Activated naive CD4-positive, alpha-beta T cell treated with anti-CD3 and anti-CD28 coated beads, Interleukin-2, amount 10 ng/mL, durations not matched to agents 7 days and 5 days (primary cell): ENCODE data around the gene UTP18.
A peak's percentile ranks its signal among the peaks of the same experiment; 100 is the strongest.
"Not testable (repeated sequence)": the region's sequence is repeated elsewhere in the genome, so short reads cannot be mapped to it uniquely, and the experiment has no call there.

ENCODE experiments used
- CTCF ChIA-PET: fragments of 350-600 bp; sonication (Branson Sonifier 250); formaldehyde crosslinking; loops from one replicate; lab custom pipeline; 2021; ENCODE audit warnings: antibody characterized with exemption; lab: Charles Lee
- DNase-seq: peaks from one replicate; pipeline ENCODE4 v3.0.0-alpha.2; 2020
- H3K27ac Mint-ChIP-seq: one replicate; pipeline ENCODE4 v1.8.0; 2021; ENCODE audit warnings: mild to moderate bottlenecking, moderate library complexity, mixed read lengths
- H3K27me3 Mint-ChIP-seq: one replicate; pipeline ENCODE4 v1.8.0; 2021; ENCODE audit warnings: mild to moderate bottlenecking, mixed read lengths
- H3K36me3 Mint-ChIP-seq: one replicate; pipeline ENCODE4 v1.8.0; 2021; ENCODE audit warnings: mixed read lengths
- H3K4me1 Mint-ChIP-seq: one replicate; pipeline ENCODE4 v1.8.0; 2021; ENCODE audit warnings: mixed read lengths
- H3K4me3 Mint-ChIP-seq: one replicate; pipeline ENCODE4 v1.8.0; 2021; ENCODE audit warnings: mild to moderate bottlenecking, moderate library complexity, mixed read lengths
- H3K9me3 Mint-ChIP-seq: one replicate; pipeline ENCODE4 v1.8.0; 2021; ENCODE audit warnings: mixed read lengths

The UTP18 gene

DNA sequence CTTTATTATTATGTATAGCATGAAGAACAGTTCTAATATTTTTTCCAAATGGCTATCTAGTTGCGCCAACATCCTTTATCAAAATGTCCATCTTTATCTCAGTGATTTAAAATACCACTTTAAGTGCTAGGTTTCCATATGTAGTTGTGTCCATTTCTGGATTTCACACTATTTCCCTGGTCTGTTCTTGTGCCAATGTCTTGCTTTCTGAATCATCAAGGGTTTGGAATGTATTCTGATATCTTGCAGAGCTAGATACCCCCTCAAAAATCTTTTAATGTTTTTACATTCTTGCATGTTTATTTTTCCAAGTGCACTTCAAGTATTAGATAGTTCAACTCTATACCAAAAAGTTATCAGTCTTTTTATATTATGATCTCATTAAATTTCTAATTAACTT, 14.8 kb upstream of the UTP18 start:
- CTCF ChIA-PET, result no interaction called here
- Mint-ChIP-seq H3K4me1 (no peaks in the 10 kb centered on the region), H3K27ac (no peak overlapping the region), H3K9me3 (no peaks in the 10 kb centered on the region), H3K36me3 (peaks cover 7% of the 10 kb centered on the region), H3K4me3 (no peak overlapping the region), H3K27me3 (no peaks in the 10 kb centered on the region)
- DNase-seq, result no peak

DNA sequence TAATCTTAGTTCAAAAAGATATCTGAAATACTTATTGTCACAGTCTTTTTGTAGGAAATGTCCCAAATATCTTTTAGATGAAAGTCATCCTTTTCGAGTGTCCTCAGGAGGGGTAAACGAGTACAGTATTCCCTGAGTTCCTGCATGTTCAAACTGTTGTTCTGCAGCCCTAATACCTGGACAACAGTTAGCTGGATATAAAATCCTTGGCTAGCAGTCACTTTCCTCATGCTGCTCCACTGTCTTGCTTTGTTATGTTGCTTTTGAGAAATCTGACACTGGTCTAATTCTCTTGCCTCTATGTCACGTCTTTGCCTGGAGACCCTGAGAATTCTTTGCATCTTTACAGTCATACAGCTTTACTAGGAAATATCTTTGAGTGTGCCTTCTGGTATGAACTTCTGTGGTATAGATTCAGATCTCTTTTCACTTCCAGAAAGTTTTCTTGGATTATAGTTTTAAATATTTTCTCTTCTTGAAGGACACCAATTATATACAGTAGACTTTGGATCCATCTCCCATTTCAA, 10.0 kb upstream of the UTP18 start:
- peaks cover 27% of the 10 kb centered on the region for H3K36me3 Mint-ChIP-seq
- CTCF ChIA-PET, result no interaction called here
- no peaks in the 10 kb centered on the region for H3K27me3 Mint-ChIP-seq
- no peaks in the 10 kb centered on the region for H3K9me3 Mint-ChIP-seq
- peaks cover 23% of the 10 kb centered on the region for H3K4me1 Mint-ChIP-seq
- DNase-seq, result no peak
- H3K4me3 Mint-ChIP-seq, result no peak overlapping the region
- no peak overlapping the region for H3K27ac Mint-ChIP-seq

- Mint-ChIP-seq H3K36me3 (peaks cover 29% of the 10 kb centered on the region), H3K9me3 (no peaks in the 10 kb centered on the region), H3K4me1 (peaks cover 25% of the 10 kb centered on the region), H3K4me3 (no peak overlapping the region), H3K27me3 (no peaks in the 10 kb centered on the region), H3K27ac (no peak overlapping the region)
- CTCF ChIA-PET, result interaction anchor here (0.7 kb wide), 1 partner anchor 1247 kb away, joined by 3 read pairs; no protein-coding TSS in a partner anchor
- no peak for DNase-seq
Observed at GRCh38 chr17:51251010-51251409, 9.3 kb upstream of the UTP18 start.

- Mint-ChIP-seq H3K36me3 (peaks cover 42% of the 10 kb centered on the region), H3K27ac (no peak overlapping the region), H3K4me3 (no peak overlapping the region), H3K9me3 (no peaks in the 10 kb centered on the region), H3K4me1 (peaks cover 57% of the 10 kb centered on the region), H3K27me3 (no peaks in the 10 kb centered on the region)
- DNase-seq, result no peak
- CTCF ChIA-PET, result no interaction called here
Observed at GRCh38 chr17:51255673-51256072, 4.7 kb upstream of the UTP18 start.

DNA sequence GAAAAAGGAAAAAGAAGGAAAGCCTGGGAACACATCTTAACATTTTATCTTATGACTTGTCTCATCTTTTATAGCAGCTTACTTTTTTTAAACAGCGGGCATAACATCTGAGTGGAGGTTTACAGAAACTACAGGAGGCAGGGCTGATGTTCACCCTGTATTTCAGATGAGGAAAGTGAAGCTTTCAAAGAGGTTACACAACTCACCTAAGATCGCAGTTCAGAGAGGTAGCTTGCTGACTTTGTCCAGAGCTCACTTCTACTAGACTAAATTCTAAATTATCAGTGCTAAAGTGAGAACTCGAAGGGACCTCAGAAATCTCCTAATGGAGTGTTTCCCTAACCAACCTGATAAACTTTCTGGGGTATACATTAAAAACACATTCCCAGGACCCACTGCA, 4.2 kb upstream of the UTP18 start:
- DNase-seq, result no peak
- Mint-ChIP-seq H3K9me3 (no peaks in the 10 kb centered on the region), H3K4me3 (no peak overlapping the region), H3K27me3 (no peaks in the 10 kb centered on the region), H3K36me3 (peaks cover 39% of the 10 kb centered on the region), H3K4me1 (peaks cover 54% of the 10 kb centered on the region), H3K27ac (no peak overlapping the region)
- CTCF ChIA-PET, result no interaction called here

- no peaks in the 10 kb centered on the region for H3K9me3 Mint-ChIP-seq
- no peaks in the 10 kb centered on the region for H3K27me3 Mint-ChIP-seq
- DNase-seq, result no peak
- CTCF ChIA-PET, result interaction anchor here (0.6 to 1.0 kb wide), 2 partner anchors 103 to 268 kb away, joined by 3 read pairs; no protein-coding TSS in a partner anchor
- peaks cover 55% of the 10 kb centered on the region for H3K4me1 Mint-ChIP-seq
- H3K4me3 Mint-ChIP-seq, result no peak overlapping the region
- no peak overlapping the region for H3K27ac Mint-ChIP-seq
- H3K36me3 Mint-ChIP-seq, result peaks cover 42% of the 10 kb centered on the region
Observed at GRCh38 chr17:51257150-51258081, 2.9 kb upstream of the UTP18 start.

GRCh38 chr17:51258756-51259563, 1.4 kb upstream of the UTP18 start:
- H3K36me3 Mint-ChIP-seq, result peaks cover 44% of the 10 kb centered on the region
- H3K27me3 Mint-ChIP-seq, result no peaks in the 10 kb centered on the region
- no peaks in the 10 kb centered on the region for H3K9me3 Mint-ChIP-seq
- peaks cover 64% of the 10 kb centered on the region for H3K4me1 Mint-ChIP-seq
- CTCF ChIA-PET, result no interaction called here
- H3K27ac Mint-ChIP-seq, result peak overlapping the region; percentile 85
- peak; percentile 29 for DNase-seq
- H3K4me3 Mint-ChIP-seq, result peak overlapping the region; percentile 86

- Mint-ChIP-seq H3K27ac (peak within 1 kb of the TSS; percentile 97), H3K27me3 (no peaks in the 10 kb centered on the region), H3K4me1 (peaks cover 60% of the 10 kb centered on the region), H3K9me3 (no peaks in the 10 kb centered on the region), H3K36me3 (peaks cover 38% of the 10 kb centered on the region), H3K4me3 (peak within 1 kb of the TSS; percentile 86)
- CTCF ChIA-PET, result no interaction called here
- DNase-seq, result peak; percentile 98
Observed at GRCh38 chr17:51259564-51260236, 646 bp upstream of the UTP18 start, which contains the start of gene MBTD1. MBTD1 (minus strand) TSS chr17:51260049; CDS start chr17:51225161, 34,888 bp downstream.

GRCh38 chr17:51261024-51261963, 948 bp downstream of the UTP18 start:
- H3K9me3 Mint-ChIP-seq, result no peaks in the 10 kb centered on the region

GRCh38 chr17:51263006-51263405, 2.7 kb downstream of the UTP18 start:
- CTCF ChIA-PET, result no interaction called here
- no peak for DNase-seq
- Mint-ChIP-seq H3K27ac (no peak overlapping the region), H3K27me3 (no peaks in the 10 kb centered on the region), H3K4me1 (peaks cover 41% of the 10 kb centered on the region), H3K4me3 (no peak overlapping the region), H3K9me3 (no peaks in the 10 kb centered on the region), H3K36me3 (peaks cover 38% of the 10 kb centered on the region)

More at GRCh38 chr17:51261024-51261963, 948 bp downstream of the UTP18 start:
- peak; percentile 84 for DNase-seq
- H3K36me3 Mint-ChIP-seq, result peaks cover 38% of the 10 kb centered on the region
- peaks cover 53% of the 10 kb centered on the region for H3K4me1 Mint-ChIP-seq
- H3K4me3 Mint-ChIP-seq, result peak overlapping the region; percentile 86
- H3K27ac Mint-ChIP-seq, result peak overlapping the region; percentile 97
- CTCF ChIA-PET, result no interaction called here
- no peaks in the 10 kb centered on the region for H3K27me3 Mint-ChIP-seq

- H3K27ac Mint-ChIP-seq, H3K4me3 Mint-ChIP-seq, DNase-seq, CTCF ChIA-PET, H3K27me3 Mint-ChIP-seq, H3K9me3 Mint-ChIP-seq: not testable (repeated sequence)
- Mint-ChIP-seq H3K36me3 (peaks cover 43% of the 10 kb centered on the region), H3K4me1 (peaks cover 28% of the 10 kb centered on the region)
Observed at GRCh38 chr17:51264466-51264865, 4.1 kb downstream of the UTP18 start.

DNA sequence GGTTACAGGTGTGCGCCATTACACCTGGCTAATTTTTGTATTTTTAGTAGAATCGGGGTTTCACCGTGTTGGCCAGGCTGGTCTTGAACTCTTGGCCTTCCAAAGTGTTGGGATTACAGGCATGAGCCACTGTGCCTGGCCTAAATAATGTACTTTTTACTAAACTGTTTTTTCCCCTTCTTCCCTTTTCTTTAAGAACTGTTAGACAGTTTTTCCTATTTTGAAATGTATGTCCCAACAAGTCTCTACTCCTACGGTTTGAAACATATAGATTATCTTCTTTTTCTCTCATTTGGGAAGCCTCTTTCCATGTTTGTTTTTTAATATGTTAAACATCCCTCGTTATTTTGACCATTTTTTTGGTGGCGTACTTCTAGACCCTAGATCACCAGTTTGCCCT, 9.6 kb downstream of the UTP18 start:
- H3K27ac Mint-ChIP-seq, result peak overlapping the region; percentile 19
- peaks cover 9% of the 10 kb centered on the region for H3K4me1 Mint-ChIP-seq
- H3K9me3 Mint-ChIP-seq, result no peaks in the 10 kb centered on the region

GRCh38 chr17:51270636-51271035, 10.3 kb downstream of the UTP18 start:
- DNase-seq, result no peak
- peak overlapping the region; percentile 1 for H3K27ac Mint-ChIP-seq
- peaks cover 9% of the 10 kb centered on the region for H3K4me1 Mint-ChIP-seq
- H3K9me3 Mint-ChIP-seq, result no peaks in the 10 kb centered on the region
- H3K36me3 Mint-ChIP-seq, result peaks cover 55% of the 10 kb centered on the region
- no peaks in the 10 kb centered on the region for H3K27me3 Mint-ChIP-seq
- H3K4me3 Mint-ChIP-seq, result no peak overlapping the region
- CTCF ChIA-PET, result no interaction called here

More for the DNA sequence above, 9.6 kb downstream of the UTP18 start:
- H3K27me3 Mint-ChIP-seq, result no peaks in the 10 kb centered on the region
- CTCF ChIA-PET, result interaction anchor here (1.0 kb wide), 1 partner anchor 117 kb away, joined by 5 read pairs; the partner anchor contains the start of gene NME1
- DNase-seq, result no peak
- H3K36me3 Mint-ChIP-seq, result peaks cover 54% of the 10 kb centered on the region
- H3K4me3 Mint-ChIP-seq, result no peak overlapping the region
